Testis (tissue), 3 donors: Measurements from ENCODE around the gene TAS2R31. TPM values are rescaled to one million over a fixed set of nuclear protein-coding genes. Genes with fewer than 3 reads are reported as not detected.
"Not testable (repeated sequence)": the region's sequence is repeated elsewhere in the genome, so short reads cannot be mapped to it uniquely, and the experiment has no call there.

Source experiments
- DNase-seq: peaks from one replicate; pipeline ENCODE4 v3.0.0-alpha.2; 2019
- H3K27ac ChIP-seq, 2 donors: fragments of 200-600 bp; sonication (generic); one replicate each; pipeline ENCODE4 v1.5.1; 2019
- H3K27me3 ChIP-seq: fragments of 200-600 bp; sonication (generic); one replicate; pipeline ENCODE4 v1.5.1; 2019
- H3K36me3 ChIP-seq: fragments of 200-600 bp; sonication (generic); one replicate; pipeline ENCODE4 v1.5.1; 2017; ENCODE audit warnings: low read depth; ENCODE audit errors: missing control alignments
- H3K4me1 ChIP-seq: fragments of 200-600 bp; sonication (generic); one replicate; pipeline ENCODE4 v1.5.1; 2019
- H3K4me3 ChIP-seq, 2 donors: fragments of 200-600 bp; sonication (generic); one replicate each; pipeline ENCODE4 v1.5.1; 2017 to 2019
- H3K9me3 ChIP-seq: fragments of 200-600 bp; sonication (generic); one replicate; pipeline ENCODE4 v1.5.1; 2017
- POLR2A ChIP-seq: fragments of 450-650 bp; IDR thresholded peaks from one replicate; pipeline ENCODE4 v1.6.1; 2017; ENCODE audit warnings: antibody characterized with exemption, mild to moderate bottlenecking, moderate library complexity
- WGBS, 2 donors: methylation state at CpG; one replicate each; pipeline ENCODE4 v1.1.5; 2018; 5-methylcytosine and 5-hydroxymethylcytosine counted together
- intact Hi-C: fragments of 100-400 bp; cut with DNase I; formaldehyde crosslinking; loops from one replicate; pipeline ENCODE4 v1.15.1; 2023; ENCODE audit warnings: low total_unique reads
- polyA plus RNA-seq: library from polyadenylated mRNA; stranded (reverse); fragments of 350-450 nt; fragmentation: Illumina TruSeq; extraction: RNeasy Lipid Tissue Mini Kit (QIAGEN cat#74804); gene quantifications from one replicate; pipeline ENCODE4 v1.2.3, GENCODE V29; 2014; ENCODE audit warnings: low read depth, low replicate concordance; ENCODE audit not compliant: insufficient read depth
- total RNA-seq, 2 donors: library from RNA; depleted of rRNA; stranded (reverse); fragments of >200 nt; gene quantifications; one replicate each; pipeline ENCODE4 v1.2.3, GENCODE V29; 2016
- TF ChIP-seq, protein P1 (sequence below), 3 experiments: fragments of 450-650 bp in 2 of 3; fragments of 200-600 bp in 1 of 3; sonication (generic) in 1 of 3; IDR thresholded peaks; one replicate each; pipeline ENCODE4 v1.5.1; 2016 to 2019; ENCODE audit warnings: antibody characterized with exemption in 3 of 3, mild to moderate bottlenecking in 2 of 3, moderate library complexity in 1 of 3

The TAS2R31 gene
- total and polyA plus RNA-seq, 3 donors from 2014 or later = 7.7 to 10.3 TPM; not detected in 1

- Histone ChIP-seq H3K27ac (no peak overlapping the region), H3K27me3 (no peaks in the 10 kb centered on the region), H3K9me3 (no peaks in the 10 kb centered on the region), H3K36me3 (no peaks in the 10 kb centered on the region), H3K4me3 (no peak overlapping the region), H3K4me1 (no peaks in the 10 kb centered on the region)
- no peak for DNase-seq
- intact Hi-C loops = no loop called here
- TF ChIP-seq, protein P1, sequence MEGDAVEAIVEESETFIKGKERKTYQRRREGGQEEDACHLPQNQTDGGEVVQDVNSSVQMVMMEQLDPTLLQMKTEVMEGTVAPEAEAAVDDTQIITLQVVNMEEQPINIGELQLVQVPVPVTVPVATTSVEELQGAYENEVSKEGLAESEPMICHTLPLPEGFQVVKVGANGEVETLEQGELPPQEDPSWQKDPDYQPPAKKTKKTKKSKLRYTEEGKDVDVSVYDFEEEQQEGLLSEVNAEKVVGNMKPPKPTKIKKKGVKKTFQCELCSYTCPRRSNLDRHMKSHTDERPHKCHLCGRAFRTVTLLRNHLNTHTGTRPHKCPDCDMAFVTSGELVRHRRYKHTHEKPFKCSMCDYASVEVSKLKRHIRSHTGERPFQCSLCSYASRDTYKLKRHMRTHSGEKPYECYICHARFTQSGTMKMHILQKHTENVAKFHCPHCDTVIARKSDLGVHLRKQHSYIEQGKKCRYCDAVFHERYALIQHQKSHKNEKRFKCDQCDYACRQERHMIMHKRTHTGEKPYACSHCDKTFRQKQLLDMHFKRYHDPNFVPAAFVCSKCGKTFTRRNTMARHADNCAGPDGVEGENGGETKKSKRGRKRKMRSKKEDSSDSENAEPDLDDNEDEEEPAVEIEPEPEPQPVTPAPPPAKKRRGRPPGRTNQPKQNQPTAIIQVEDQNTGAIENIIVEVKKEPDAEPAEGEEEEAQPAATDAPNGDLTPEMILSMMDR (IDR thresholded peaks at IDR 0.05) = no peak
- no peak for TF ChIP-seq POLR2A
- WGBS, 2 donors = 38 to 72% methylated on average over 1 of the region's 1 CpG
Measured at GRCh38 chr12:11070999-11071398, 39.8 kb upstream of the TAS2R31 start.

DNA sequence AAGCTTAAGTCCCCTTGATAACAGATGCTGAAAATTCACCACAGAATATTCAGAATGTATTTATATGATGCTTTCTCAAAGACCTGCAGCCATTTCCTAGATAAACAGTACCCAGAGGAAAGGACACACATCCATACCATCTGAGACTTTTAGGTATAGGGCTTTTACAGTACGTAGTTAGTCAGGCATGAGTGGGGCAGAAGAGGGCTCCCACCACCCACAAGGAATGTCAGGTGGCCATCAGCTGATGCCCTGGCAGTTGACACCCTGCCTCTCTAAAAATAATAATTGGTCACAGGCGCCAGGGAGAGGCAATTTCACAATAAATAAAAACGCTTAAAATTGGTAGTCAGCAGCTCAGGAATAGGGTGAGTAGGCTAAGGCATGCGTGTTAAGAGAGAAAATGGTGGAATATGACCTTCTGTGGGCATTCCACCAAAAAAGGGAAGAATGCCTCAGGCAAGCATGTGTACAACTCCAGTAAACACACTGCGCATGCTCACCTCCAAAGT, 38.7 kb upstream of the TAS2R31 start:
- no peak for TF ChIP-seq POLR2A
- no peaks in the 10 kb centered on the region for H3K27me3 ChIP-seq
- no peak overlapping the region for H3K27ac ChIP-seq
- H3K4me1 ChIP-seq = no peaks in the 10 kb centered on the region
- WGBS, 2 donors = 79 to 87% methylated on average over 5 of the region's 5 CpGs
- DNase-seq = no peak
- intact Hi-C loops = no loop called here
- H3K4me3 ChIP-seq = no peak overlapping the region
- no peaks in the 10 kb centered on the region for H3K36me3 ChIP-seq
- no peaks in the 10 kb centered on the region for H3K9me3 ChIP-seq

- Histone ChIP-seq H3K9me3 (no peaks in the 10 kb centered on the region), H3K27me3 (no peaks in the 10 kb centered on the region), H3K4me1 (no peaks in the 10 kb centered on the region), H3K27ac (no peak overlapping the region), H3K36me3 (no peaks in the 10 kb centered on the region), H3K4me3 (no peak overlapping the region)
- intact Hi-C loops = no loop called here
- WGBS, 2 donors = 57 to 69% methylated on average over 2 of the region's 2 CpGs
- TF ChIP-seq, protein P1 (IDR thresholded peaks at IDR 0.05) = no peak
- no peak for TF ChIP-seq POLR2A
- DNase-seq = no peak
Measured at GRCh38 chr12:11067514-11067913, 36.3 kb upstream of the TAS2R31 start.

GRCh38 chr12:11062194-11062593, 31.0 kb upstream of the TAS2R31 start, which contains the start of gene TAS2R46:
Gene TAS2R46 (minus strand): TSS chr12:11062294. CDS start chr12:11062294, 0 bp downstream.
- H3K36me3 ChIP-seq, H3K4me3 ChIP-seq, intact Hi-C loops, H3K9me3 ChIP-seq, DNase-seq, H3K27me3 ChIP-seq, H3K27ac ChIP-seq, H3K4me1 ChIP-seq: not testable (repeated sequence)
- 89 to 100% methylated on average over 1 of the region's 1 CpG for WGBS, 2 donors

DNA sequence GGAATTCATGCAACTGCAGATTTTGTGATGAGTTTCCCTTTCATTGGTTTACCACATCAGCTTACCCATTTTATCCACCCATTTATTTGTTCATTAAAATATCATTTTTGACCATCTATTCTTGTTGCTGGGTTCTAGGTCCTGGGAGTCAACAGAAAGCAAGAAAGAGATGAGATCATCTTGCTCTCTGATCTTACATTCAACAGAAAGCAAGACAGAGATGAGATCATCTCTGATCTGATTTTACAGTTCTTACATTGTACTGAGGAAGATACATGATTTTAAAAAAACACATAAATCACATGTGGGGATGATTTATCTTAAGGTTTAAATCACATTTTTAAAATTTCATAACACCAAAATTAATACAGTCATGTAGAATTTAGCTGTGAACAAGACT, 28.6 kb upstream of the TAS2R31 start:
- DNase-seq = no peak
- no peaks in the 10 kb centered on the region for H3K9me3 ChIP-seq
- TF ChIP-seq POLR2A = no peak
- TF ChIP-seq, protein P1 (IDR thresholded peaks at IDR 0.05) = no peak
- no peaks in the 10 kb centered on the region for H3K4me1 ChIP-seq
- no peak overlapping the region for H3K4me3 ChIP-seq
- H3K27me3 ChIP-seq = no peaks in the 10 kb centered on the region
- H3K27ac ChIP-seq = no peak overlapping the region
- intact Hi-C loops = no loop called here
- H3K36me3 ChIP-seq = no peaks in the 10 kb centered on the region

GRCh38 chr12:11059041-11059440, 27.8 kb upstream of the TAS2R31 start:
- WGBS, 2 donors = 89 to 96% methylated on average over 3 of the region's 3 CpGs
- Histone ChIP-seq H3K27me3 (no peaks in the 10 kb centered on the region), H3K4me1 (no peaks in the 10 kb centered on the region), H3K9me3 (no peaks in the 10 kb centered on the region), H3K4me3 (no peak overlapping the region), H3K27ac (no peak overlapping the region), H3K36me3 (no peaks in the 10 kb centered on the region)
- no peak for DNase-seq
- TF ChIP-seq, protein P1 (IDR thresholded peaks at IDR 0.05) = no peak
- TF ChIP-seq POLR2A = no peak
- intact Hi-C loops = no loop called here
